Fibroblast of lung (primary cell): ENCODE results near the gene MFGE8. TPM values are rescaled to one million over a fixed set of nuclear protein-coding genes. Genes with fewer than 3 reads are reported as not detected.
A peak's percentile ranks its signal among the peaks of the same experiment; 100 is the strongest.

Source experiments
- DNase-seq, 2 donors: peaks; one replicate each; pipeline versions ENCODE4 v3.0.0 to v3.0.0-alpha.2; 2010; ENCODE audit warnings: low read depth in 2 of 2
- H2AFZ ChIP-seq: 2 replicates; pipeline ENCODE4 v1.5.1; 2012; ENCODE audit warnings: low read length, control low read depth, inconsistent platforms
- H3K27ac ChIP-seq: 2 replicates; pipeline ENCODE4 v1.5.1; 2011; ENCODE audit warnings: low read length, control low read depth; ENCODE audit not compliant: insufficient read depth
- H3K27me3 ChIP-seq: 2 replicates; pipeline ENCODE4 v1.5.1; 2011; ENCODE audit warnings: mild to moderate bottlenecking, low read length; ENCODE audit not compliant: control insufficient read depth, insufficient read depth
- H3K36me3 ChIP-seq: 2 replicates; pipeline ENCODE4 v1.5.1; 2011; ENCODE audit warnings: low read length; ENCODE audit not compliant: control insufficient read depth, insufficient read depth
- H3K4me1 ChIP-seq: 2 replicates; pipeline ENCODE4 v1.5.1; 2011; ENCODE audit warnings: low read length; ENCODE audit not compliant: control insufficient read depth, insufficient read depth; ENCODE audit errors: extremely low read depth
- H3K4me2 ChIP-seq: 2 replicates; pipeline ENCODE4 v1.5.1; 2011; ENCODE audit warnings: low read length, control low read depth; ENCODE audit not compliant: insufficient read depth; ENCODE audit errors: extremely low read depth
- H3K4me3 ChIP-seq, 4 experiments: fragments of 200-600 bp in 1 of 4; sonication (generic) in 1 of 4; replicated peaks in 1 of 4; 2 replicates each; pipeline ENCODE4 v1.5.1; 2011 to 2016; ENCODE audit warnings: low read length in 4 of 4, low read depth in 3 of 4, mild to moderate bottlenecking in 3 of 4, control low read depth in 2 of 4, inconsistent platforms in 1 of 4, mixed read lengths in 1 of 4; ENCODE audit not compliant: insufficient read depth in 1 of 4; ENCODE audit errors: control extremely low read depth in 1 of 4
- H3K79me2 ChIP-seq: 2 replicates; pipeline ENCODE4 v1.5.1; 2012; ENCODE audit warnings: mild to moderate bottlenecking, low read length, inconsistent platforms; ENCODE audit not compliant: control insufficient read depth, insufficient read depth
- H3K9ac ChIP-seq: 2 replicates; pipeline ENCODE4 v1.5.1; 2011; ENCODE audit warnings: mild to moderate bottlenecking, low read length, control low read depth; ENCODE audit not compliant: insufficient read depth
- H3K9me3 ChIP-seq: 2 replicates; pipeline ENCODE4 v1.5.1; 2012; ENCODE audit warnings: low read depth, low read length; ENCODE audit not compliant: control insufficient read depth, insufficient read depth
- H4K20me1 ChIP-seq: 2 replicates; pipeline ENCODE4 v1.5.1; 2011; ENCODE audit warnings: low read length; ENCODE audit not compliant: control insufficient read depth, insufficient read depth; ENCODE audit errors: extremely low read depth
- CTCF ChIP-seq, 2 donors: IDR thresholded peaks in 1 of 2; conservative IDR thresholded peaks in 1 of 2; 1 replicate in 1 of 2; 2 replicates in 1 of 2; pipeline ENCODE4 v1.5.1; 2011 to 2012; ENCODE audit warnings: low read length in 2 of 2, control low read depth in 1 of 2, inconsistent platforms in 1 of 2, low read depth in 1 of 2, mild to moderate bottlenecking in 1 of 2
- EZH2 ChIP-seq: IDR thresholded peaks from 2 replicates; pipeline ENCODE4 v1.5.1; 2012; ENCODE audit warnings: low read length, control low read depth, mild to moderate bottlenecking; ENCODE audit errors: missing control alignments
- polyA minus RNA-seq: library from RNA; depleted of rRNA, polyadenylated mRNA; stranded (reverse); fragments of >200 nt; gene quantifications from 2 replicates; pipeline ENCODE4 v1.2.3, GENCODE V29; 2011; ENCODE audit warnings: low replicate concordance
- polyA plus RNA-seq, 2 donors: library from polyadenylated mRNA; depleted of rRNA in 1 of 2; stranded (reverse) in 1 of 2; unstranded in 1 of 2; fragments of >200 nt; gene quantifications; 2 replicates each; pipeline ENCODE4 v1.2.1, GENCODE V29; 2011 to 2012; ENCODE audit warnings: missing spikeins in 1 of 2
- total RNA-seq: library from RNA; depleted of rRNA; stranded (reverse); fragments of >200 nt; gene quantifications from 2 replicates; pipeline ENCODE4 v1.2.1, GENCODE V29; 2014

Gene MFGE8
- total RNA-seq = 160 and 263 TPM in 2 replicates
- 336 and 391 TPM in 2 replicates for polyA plus RNA-seq
- 233 and 306 TPM in 2 replicates for polyA plus RNA-seq (2012)
- polyA minus RNA-seq = 210 and 305 TPM in 2 replicates

GRCh38 chr15:88913017-88913849 is at the start of gene MFGE8:
Gene MFGE8, minus strand, starts transcription at chr15:88913379. Its CDS starts 60 bp downstream, at chr15:88913319.
- TF ChIP-seq EZH2 = no peak
- peak in 1 of 2 donors; percentile 2 for TF ChIP-seq CTCF (conservative IDR thresholded peaks at IDR 0.05 in 1 of 2, IDR thresholded peaks at IDR 0.05 in 1 of 2; ENCODE audit: low read depth in 1 of 2, low read length in 2 of 2)
- Histone ChIP-seq H3K27me3 (no peaks in the 10 kb centered on the region), H3K79me2 (peaks cover 8% of the 10 kb centered on the region), H3K27ac (peak within 1 kb of the TSS; percentile 71), H4K20me1 (no peaks in the 10 kb centered on the region), H2AFZ (peak within 1 kb of the TSS; percentile 60), H3K9ac (peak within 1 kb of the TSS; percentile 66), H3K9me3 (no peaks in the 10 kb centered on the region), H3K4me1 (peaks cover 10% of the 10 kb centered on the region), H3K4me3 (peak within 1 kb of the TSS; percentile 80 to 95 (median 88)), H3K36me3 (peaks cover 8% of the 10 kb centered on the region), H3K4me2 (peak within 1 kb of the TSS; percentile 100)
- DNase-seq = peak; percentile 66 to 75

GRCh38 chr15:88959445-88959844 is 46.3 kb upstream of the MFGE8 start:
- Histone ChIP-seq H3K4me3 (no peak overlapping the region), H3K79me2 (no peaks in the 10 kb centered on the region), H3K9ac (no peak overlapping the region), H4K20me1 (no peaks in the 10 kb centered on the region), H3K27ac (no peak overlapping the region), H3K9me3 (no peaks in the 10 kb centered on the region), H2AFZ (no peak overlapping the region), H3K4me1 (peaks cover 2% of the 10 kb centered on the region), H3K4me2 (no peak overlapping the region), H3K27me3 (no peaks in the 10 kb centered on the region), H3K36me3 (no peaks in the 10 kb centered on the region)
- DNase-seq = no peak
- TF ChIP-seq CTCF (conservative IDR thresholded peaks at IDR 0.05 in 1 of 2, IDR thresholded peaks at IDR 0.05 in 1 of 2; ENCODE audit: low read depth in 1 of 2, low read length in 2 of 2) (no peak), EZH2 (no peak)

GRCh38 chr15:88956906-88957305 is 43.7 kb upstream of the MFGE8 start:
- no peak overlapping the region for H3K9ac ChIP-seq
- no peak for TF ChIP-seq EZH2
- H3K36me3 ChIP-seq = no peaks in the 10 kb centered on the region
- no peaks in the 10 kb centered on the region for H3K9me3 ChIP-seq
- no peak overlapping the region for H3K27ac ChIP-seq
- H3K79me2 ChIP-seq = no peaks in the 10 kb centered on the region
- no peak overlapping the region for H3K4me3 ChIP-seq
- H3K27me3 ChIP-seq = no peaks in the 10 kb centered on the region
- H2AFZ ChIP-seq = no peak overlapping the region
- H4K20me1 ChIP-seq = no peaks in the 10 kb centered on the region
- H3K4me2 ChIP-seq = no peak overlapping the region
- H3K4me1 ChIP-seq = peaks cover 2% of the 10 kb centered on the region
- DNase-seq = no peak
